PFSK-1 (cell line): Measurements from ENCODE around the gene SPATA3.

Experiments used
- SIN3A ChIP-seq: IDR thresholded peaks from 2 replicates; pipeline ENCODE4 v1.6.1; 2012; ENCODE audit warnings: mild to moderate bottlenecking, low read length, moderate library complexity, borderline replicate concordance; ENCODE audit not compliant: insufficient read depth
- TF ChIP-seq, protein P1 (sequence below), 2 experiments: IDR thresholded peaks; 2 replicates each; pipeline versions ENCODE4 v1.6.1 to v1.8.0; 2011 to 2012; ENCODE audit warnings: low read depth in 2 of 2, low read length in 2 of 2, control low read depth in 1 of 2, inconsistent platforms in 1 of 2, mild to moderate bottlenecking in 1 of 2, moderate library complexity in 1 of 2; ENCODE audit not compliant: insufficient read depth in 1 of 2

DNA sequence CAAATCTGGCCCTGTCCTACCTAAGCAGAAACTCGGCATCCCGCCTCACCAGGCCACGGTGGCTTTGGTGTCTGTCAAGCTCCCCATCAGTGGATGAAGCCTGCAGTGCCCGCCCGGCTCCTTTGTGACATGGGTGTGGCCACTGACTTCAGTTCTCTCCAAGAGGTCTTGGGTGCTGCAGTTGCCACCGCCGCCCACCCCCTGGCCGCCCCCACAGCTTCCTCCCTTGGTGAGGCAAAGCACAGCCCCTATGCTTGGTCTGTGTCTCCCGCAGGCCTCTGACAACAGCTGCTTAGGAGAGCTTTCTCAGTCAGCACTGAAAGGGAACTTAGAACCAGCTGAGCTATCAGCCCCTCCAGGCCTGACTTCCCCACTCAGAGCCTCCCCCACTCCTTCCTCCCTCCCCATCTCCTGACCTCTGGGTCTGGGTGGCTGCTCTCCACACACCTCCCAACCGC is 48.0 kb upstream of the SPATA3 start:
- TF ChIP-seq, protein P1, sequence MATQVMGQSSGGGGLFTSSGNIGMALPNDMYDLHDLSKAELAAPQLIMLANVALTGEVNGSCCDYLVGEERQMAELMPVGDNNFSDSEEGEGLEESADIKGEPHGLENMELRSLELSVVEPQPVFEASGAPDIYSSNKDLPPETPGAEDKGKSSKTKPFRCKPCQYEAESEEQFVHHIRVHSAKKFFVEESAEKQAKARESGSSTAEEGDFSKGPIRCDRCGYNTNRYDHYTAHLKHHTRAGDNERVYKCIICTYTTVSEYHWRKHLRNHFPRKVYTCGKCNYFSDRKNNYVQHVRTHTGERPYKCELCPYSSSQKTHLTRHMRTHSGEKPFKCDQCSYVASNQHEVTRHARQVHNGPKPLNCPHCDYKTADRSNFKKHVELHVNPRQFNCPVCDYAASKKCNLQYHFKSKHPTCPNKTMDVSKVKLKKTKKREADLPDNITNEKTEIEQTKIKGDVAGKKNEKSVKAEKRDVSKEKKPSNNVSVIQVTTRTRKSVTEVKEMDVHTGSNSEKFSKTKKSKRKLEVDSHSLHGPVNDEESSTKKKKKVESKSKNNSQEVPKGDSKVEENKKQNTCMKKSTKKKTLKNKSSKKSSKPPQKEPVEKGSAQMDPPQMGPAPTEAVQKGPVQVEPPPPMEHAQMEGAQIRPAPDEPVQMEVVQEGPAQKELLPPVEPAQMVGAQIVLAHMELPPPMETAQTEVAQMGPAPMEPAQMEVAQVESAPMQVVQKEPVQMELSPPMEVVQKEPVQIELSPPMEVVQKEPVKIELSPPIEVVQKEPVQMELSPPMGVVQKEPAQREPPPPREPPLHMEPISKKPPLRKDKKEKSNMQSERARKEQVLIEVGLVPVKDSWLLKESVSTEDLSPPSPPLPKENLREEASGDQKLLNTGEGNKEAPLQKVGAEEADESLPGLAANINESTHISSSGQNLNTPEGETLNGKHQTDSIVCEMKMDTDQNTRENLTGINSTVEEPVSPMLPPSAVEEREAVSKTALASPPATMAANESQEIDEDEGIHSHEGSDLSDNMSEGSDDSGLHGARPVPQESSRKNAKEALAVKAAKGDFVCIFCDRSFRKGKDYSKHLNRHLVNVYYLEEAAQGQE (IDR thresholded peaks at IDR 0.05; ENCODE audit: insufficient read depth in 1 of 2, low read depth in 2 of 2, low read length in 2 of 2), result no peak
- no peak for TF ChIP-seq SIN3A
